ENCODE measurements around the gene FTL. TPM values are rescaled to one million over a fixed set of nuclear protein-coding genes. Genes with fewer than 3 reads are reported as not detected.

The FTL gene
- total and polyA plus RNA-seq, 8 donors: 1,292 to 8,824 (median 3,975) TPM

- intact Hi-C loops (cut with DNase I; ENCODE audit: low total_unique reads): no loop called here
- whole genome bisulfite sequencing, 5 donors: 92 to 95% (median 94%) methylated on average over 20 to 32 of the region's 32 CpGs
- peaks cover 19 to 73% (median 71%) of the 10 kb centered on the region in 4 donors for H3K36me3 ChIP-seq
These were observed 49.2 kb downstream of the FTL start for GRCh38 chr19:49014123-49014869.

GRCh38 chr19:49014870-49015255, 49.8 kb downstream of the FTL start:
- intact Hi-C loops (cut with DNase I; ENCODE audit: low total_unique reads): no loop called here
- no peak for TF ChIP-seq POLR2AphosphoS5 (IDR thresholded peaks at IDR 0.05)
- TF ChIP-seq CTCF (IDR thresholded peaks at IDR 0.05): no peak
- TF ChIP-seq EP300 (IDR thresholded peaks at IDR 0.05): no peak
- no peak for TF ChIP-seq POLR2A (IDR thresholded peaks at IDR 0.05)
- H3K4me3 ChIP-seq: no peak overlapping the region
- peaks cover 22 to 27% (median 25%) of the 10 kb centered on the region in 4 donors for H3K4me1 ChIP-seq
- 84 to 97% (median 93%) methylated on average over 7 to 18 of the region's 18 CpGs for WGBS, 5 donors
- peaks cover 16 to 67% (median 65%) of the 10 kb centered on the region in 4 donors for H3K36me3 ChIP-seq
- DNase-seq: no peak
- H3K27ac ChIP-seq: no peak overlapping the region
- peaks cover 0 to 24% (median 11%) of the 10 kb centered on the region in 3 donors for H3K27me3 ChIP-seq
- H3K9me3 ChIP-seq: no peaks in the 10 kb centered on the region

More at GRCh38 chr19:49014123-49014869, 49.2 kb downstream of the FTL start:
- DNase-seq: no peak
- Histone ChIP-seq H3K27me3 (peaks cover 0 to 18% (median 6%) of the 10 kb centered on the region in 3 donors), H3K9me3 (no peaks in the 10 kb centered on the region), H3K4me3 (no peak overlapping the region), H3K27ac (no peak overlapping the region), H3K4me1 (peaks cover 17 to 22% (median 20%) of the 10 kb centered on the region in 4 donors)
- TF ChIP-seq POLR2A (IDR thresholded peaks at IDR 0.05): no peak
- TF ChIP-seq EP300 (IDR thresholded peaks at IDR 0.05): no peak
- no peak for TF ChIP-seq POLR2AphosphoS5 (IDR thresholded peaks at IDR 0.05)
- TF ChIP-seq CTCF (IDR thresholded peaks at IDR 0.05): no peak

- no peak for DNase-seq
- Histone ChIP-seq H3K9me3 (no peaks in the 10 kb centered on the region), H3K27me3 (peaks cover 0 to 38% (median 15%) of the 10 kb centered on the region in 3 donors), H3K27ac (no peak overlapping the region), H3K36me3 (peaks cover 6 to 53% (median 51%) of the 10 kb centered on the region in 4 donors), H3K4me3 (no peak overlapping the region), H3K4me1 (peaks cover 22 to 27% (median 25%) of the 10 kb centered on the region in 4 donors)
- WGBS, 5 donors: 93 to 96% (median 93%) methylated on average over 15 to 26 of the region's 29 CpGs
- intact Hi-C loops (cut with DNase I; ENCODE audit: low total_unique reads): no loop called here
- TF ChIP-seq CTCF (IDR thresholded peaks at IDR 0.05): no peak
- no peak for TF ChIP-seq EP300 (IDR thresholded peaks at IDR 0.05)
- no peak for TF ChIP-seq POLR2A (IDR thresholded peaks at IDR 0.05)
- TF ChIP-seq POLR2AphosphoS5 (IDR thresholded peaks at IDR 0.05): no peak
These were observed 51.1 kb downstream of the FTL start for GRCh38 chr19:49016067-49016839.

Small RNA genes within 50 kb of the gene (small RNA-seq; reads per million reads assigned to genes)
- 0 reads per million in 4 donors for gene AC026803.1
- 0 to 0.23 (median 0.10) reads per million in 4 donors for gene MIR6798

Other genes with a start within 250 kb of the FTL start
- 1 to 10 TPM in 1 of 5 donors, under 1 TPM in 1, not detected in 3; 0.55 to 3.6 TPM for gene MAMSTR, start 245.6 kb upstream of the FTL start, total RNA-seq
- gene MAMSTR, start 245.6 kb upstream of the FTL start, polyA plus RNA-seq: 1 to 10 TPM in 2 of 3 donors, under 1 TPM in 1; 0.46 to 1.5 (median 1.5) TPM
- gene RASIP1, start 224.7 kb upstream of the FTL start, total RNA-seq: 10 to 100 TPM in 1 of 5 donors, 1 to 10 TPM in 4; 4.7 to 26.8 (median 8.8) TPM
- gene RASIP1, start 224.7 kb upstream of the FTL start, polyA plus RNA-seq: 10 to 100 TPM; 11.1 to 44.9 (median 29.3) TPM
- 10 to 100 TPM in 2 of 5 donors, under 1 TPM in 1, not detected in 2; 0.73 to 14.3 (median 10.7) TPM for gene IZUMO1, start 218.4 kb upstream of the FTL start, total RNA-seq
- 1 to 10 TPM in 1 of 3 donors, under 1 TPM in 1, not detected in 1; 0.62 to 4.0 TPM for gene IZUMO1, start 218.4 kb upstream of the FTL start, polyA plus RNA-seq
- 10 to 100 TPM in 2 of 5 donors, 1 to 10 TPM in 2, not detected in 1; 7.0 to 54.5 (median 11.1) TPM for gene FUT1, start 212.7 kb upstream of the FTL start, total RNA-seq
- 1 to 10 TPM; 7.2 to 7.5 (median 7.2) TPM for gene FUT1, start 212.7 kb upstream of the FTL start, polyA plus RNA-seq
- gene FGF21, start 209.8 kb upstream of the FTL start, total RNA-seq: not detected
- not detected for gene FGF21, start 209.8 kb upstream of the FTL start, polyA plus RNA-seq
- 100 to 1,000 TPM in 1 of 5 donors, 10 to 100 TPM in 4; 22.0 to 320 (median 23.9) TPM for gene BCAT2, start 154.3 kb upstream of the FTL start, total RNA-seq
- 10 to 100 TPM; 65.8 to 74.5 (median 68.5) TPM for gene BCAT2, start 154.3 kb upstream of the FTL start, polyA plus RNA-seq
- gene HSD17B14, start 128.8 kb upstream of the FTL start, total RNA-seq: 10 to 100 TPM in 2 of 5 donors, 1 to 10 TPM in 2, not detected in 1; 2.8 to 41.4 (median 17.3) TPM
- gene HSD17B14, start 128.8 kb upstream of the FTL start, polyA plus RNA-seq: 1 to 10 TPM; 5.4 to 9.8 (median 9.4) TPM
- gene PLEKHA4, start 96.7 kb upstream of the FTL start, total RNA-seq: 10 to 100 TPM in 2 of 5 donors, 1 to 10 TPM in 3; 1.7 to 35.6 (median 4.8) TPM
- 10 to 100 TPM; 30.1 to 85.0 (median 75.3) TPM for gene PLEKHA4, start 96.7 kb upstream of the FTL start, polyA plus RNA-seq
- gene PPP1R15A, start 92.9 kb upstream of the FTL start, total RNA-seq: 100 to 1,000 TPM in 1 of 5 donors, 10 to 100 TPM in 4; 14.6 to 107 (median 35.1) TPM
- gene PPP1R15A, start 92.9 kb upstream of the FTL start, polyA plus RNA-seq: 10 to 100 TPM; 34.6 to 59.8 (median 37.1) TPM
- 1 to 10 TPM in 2 of 5 donors, not detected in 3; 1.2 to 1.3 TPM for gene TULP2, start 66.6 kb upstream of the FTL start, total RNA-seq
- not detected for gene TULP2, start 66.6 kb upstream of the FTL start, polyA plus RNA-seq
- gene NUCB1, start 65.0 kb upstream of the FTL start, total RNA-seq: 100 to 1,000 TPM; 117 to 503 (median 135) TPM
- 100 to 1,000 TPM in 1 of 3 donors, 10 to 100 TPM in 2; 68.9 to 118 (median 91.5) TPM for gene NUCB1, start 65.0 kb upstream of the FTL start, polyA plus RNA-seq
- under 1 TPM in 1 of 5 donors, not detected in 4; 0.89 TPM for gene DHDH, start 31.6 kb upstream of the FTL start, total RNA-seq
- 1 to 10 TPM in 1 of 3 donors, under 1 TPM in 1, not detected in 1; 0.93 to 1.2 TPM for gene DHDH, start 31.6 kb upstream of the FTL start, polyA plus RNA-seq
- 100 to 1,000 TPM in 1 of 5 donors, 10 to 100 TPM in 4; 12.1 to 121 (median 20.2) TPM for gene BAX, start 10.4 kb upstream of the FTL start, total RNA-seq
- gene BAX, start 10.4 kb upstream of the FTL start, polyA plus RNA-seq: 10 to 100 TPM; 61.6 to 85.3 (median 77.6) TPM
- 10 to 100 TPM; 13.0 to 63.6 (median 46.4) TPM for gene GYS1, start 28.0 kb downstream of the FTL start, total RNA-seq
- 10 to 100 TPM; 13.0 to 25.5 (median 15.5) TPM for gene GYS1, start 28.0 kb downstream of the FTL start, polyA plus RNA-seq
- 10 to 100 TPM in 4 of 5 donors, under 1 TPM in 1; 0.58 to 96.0 (median 59.1) TPM for gene RUVBL2, start 28.6 kb downstream of the FTL start, total RNA-seq
- 10 to 100 TPM; 55.3 to 69.2 (median 63.3) TPM for gene RUVBL2, start 28.6 kb downstream of the FTL start, polyA plus RNA-seq
- 1 to 10 TPM in 1 of 5 donors, not detected in 4; 8.4 TPM for gene LHB, start 51.8 kb downstream of the FTL start, total RNA-seq
- gene LHB, start 51.8 kb downstream of the FTL start, polyA plus RNA-seq: 10 to 100 TPM in 2 of 3 donors, 1 to 10 TPM in 1; 3.8 to 45.8 (median 40.3) TPM
- not detected for gene CGB3, start 59.0 kb downstream of the FTL start, total RNA-seq
- gene CGB3, start 59.0 kb downstream of the FTL start, polyA plus RNA-seq: not detected
- gene CGB2, start 66.6 kb downstream of the FTL start, total RNA-seq: not detected
- not detected for gene CGB2, start 66.6 kb downstream of the FTL start, polyA plus RNA-seq
- gene CGB1, start 71.6 kb downstream of the FTL start, total RNA-seq: not detected
- gene CGB1, start 71.6 kb downstream of the FTL start, polyA plus RNA-seq: not detected
- not detected for gene CGB5, start 78.5 kb downstream of the FTL start, total RNA-seq
- gene CGB5, start 78.5 kb downstream of the FTL start, polyA plus RNA-seq: not detected
- not detected for gene CGB8, start 83.8 kb downstream of the FTL start, total RNA-seq
- gene CGB8, start 83.8 kb downstream of the FTL start, polyA plus RNA-seq: not detected
- gene CGB7, start 92.4 kb downstream of the FTL start, total RNA-seq: not detected
- 1 to 10 TPM in 1 of 3 donors, not detected in 2; 3.8 TPM for gene CGB7, start 92.4 kb downstream of the FTL start, polyA plus RNA-seq
- gene NTF4, start 99.5 kb downstream of the FTL start, total RNA-seq: not detected
- 10 to 100 TPM in 1 of 3 donors, not detected in 2; 17.5 TPM for gene NTF4, start 99.5 kb downstream of the FTL start, polyA plus RNA-seq
- not detected for gene KCNA7, start 107.4 kb downstream of the FTL start, total RNA-seq
- gene KCNA7, start 107.4 kb downstream of the FTL start, polyA plus RNA-seq: not detected
- 1,000 to 10,000 TPM in 1 of 5 donors, 100 to 1,000 TPM in 4; 163 to 3,365 (median 235) TPM for gene SNRNP70, start 120.1 kb downstream of the FTL start, total RNA-seq
- gene SNRNP70, start 120.1 kb downstream of the FTL start, polyA plus RNA-seq: 100 to 1,000 TPM; 170 to 258 (median 192) TPM
- 100 to 1,000 TPM in 1 of 5 donors, 10 to 100 TPM in 2, 1 to 10 TPM in 1, not detected in 1; 5.5 to 118 (median 30.5) TPM for gene LIN7B, start 149.1 kb downstream of the FTL start, total RNA-seq
- 10 to 100 TPM in 2 of 3 donors, 1 to 10 TPM in 1; 4.0 to 18.1 (median 11.5) TPM for gene LIN7B, start 149.1 kb downstream of the FTL start, polyA plus RNA-seq
- not detected for gene C19orf73, start 153.8 kb downstream of the FTL start, total RNA-seq
- 1 to 10 TPM; 3.4 to 4.2 (median 3.7) TPM for gene C19orf73, start 153.8 kb downstream of the FTL start, polyA plus RNA-seq
- 10 to 100 TPM in 1 of 5 donors, 1 to 10 TPM in 3, under 1 TPM in 1; 0.45 to 12.7 (median 4.2) TPM for gene PPFIA3, start 154.2 kb downstream of the FTL start, total RNA-seq
- gene PPFIA3, start 154.2 kb downstream of the FTL start, polyA plus RNA-seq: 10 to 100 TPM in 1 of 3 donors, 1 to 10 TPM in 2; 7.2 to 19.7 (median 9.7) TPM
- gene HRC, start 190.1 kb downstream of the FTL start, total RNA-seq: 1 to 10 TPM in 2 of 5 donors, not detected in 3; 1.7 to 8.1 TPM
- gene HRC, start 190.1 kb downstream of the FTL start, polyA plus RNA-seq: under 1 TPM; 0.44 to 0.83 (median 0.61) TPM
- gene TRPM4, start 192.5 kb downstream of the FTL start, total RNA-seq: 1,000 to 10,000 TPM in 1 of 5 donors, 100 to 1,000 TPM in 3, 10 to 100 TPM in 1; 29.0 to 1,449 (median 158) TPM
- 10 to 100 TPM; 11.8 to 34.3 (median 26.6) TPM for gene TRPM4, start 192.5 kb downstream of the FTL start, polyA plus RNA-seq